ENCODE measurements around the gene EXOC6B. TPM values are rescaled to one million over a fixed set of nuclear protein-coding genes. Genes with fewer than 3 reads are reported as not detected.

EXOC6B gene
- total RNA-seq, 1 donor: 40.2 TPM

DNA sequence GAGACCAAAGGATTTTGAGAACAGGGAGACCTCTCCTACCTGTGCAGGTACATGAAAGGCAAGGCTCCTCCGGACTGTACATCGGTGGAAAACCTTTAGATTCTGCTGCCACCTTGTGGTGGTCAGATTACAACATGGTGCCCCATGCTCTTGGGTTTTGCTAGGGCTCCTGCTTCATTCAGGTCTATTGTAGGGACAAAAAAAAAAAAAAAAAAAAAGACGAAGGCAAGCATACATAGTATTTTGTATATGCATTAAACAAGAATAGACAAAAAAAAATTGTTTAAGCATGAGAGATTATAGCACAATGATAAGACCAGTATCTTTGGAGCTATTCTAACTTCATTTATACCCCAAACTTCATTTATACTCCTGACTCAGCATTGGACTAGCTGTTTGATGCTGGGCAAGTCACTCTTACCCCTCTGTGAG is 34.0 kb upstream of the EXOC6B start:
- no peak overlapping the region for H3K4me3 ChIP-seq (ENCODE audit: low read depth, low read length)
- DNase-seq (ENCODE audit: low read depth): peak; percentile 68
- TF ChIP-seq, protein P1, sequence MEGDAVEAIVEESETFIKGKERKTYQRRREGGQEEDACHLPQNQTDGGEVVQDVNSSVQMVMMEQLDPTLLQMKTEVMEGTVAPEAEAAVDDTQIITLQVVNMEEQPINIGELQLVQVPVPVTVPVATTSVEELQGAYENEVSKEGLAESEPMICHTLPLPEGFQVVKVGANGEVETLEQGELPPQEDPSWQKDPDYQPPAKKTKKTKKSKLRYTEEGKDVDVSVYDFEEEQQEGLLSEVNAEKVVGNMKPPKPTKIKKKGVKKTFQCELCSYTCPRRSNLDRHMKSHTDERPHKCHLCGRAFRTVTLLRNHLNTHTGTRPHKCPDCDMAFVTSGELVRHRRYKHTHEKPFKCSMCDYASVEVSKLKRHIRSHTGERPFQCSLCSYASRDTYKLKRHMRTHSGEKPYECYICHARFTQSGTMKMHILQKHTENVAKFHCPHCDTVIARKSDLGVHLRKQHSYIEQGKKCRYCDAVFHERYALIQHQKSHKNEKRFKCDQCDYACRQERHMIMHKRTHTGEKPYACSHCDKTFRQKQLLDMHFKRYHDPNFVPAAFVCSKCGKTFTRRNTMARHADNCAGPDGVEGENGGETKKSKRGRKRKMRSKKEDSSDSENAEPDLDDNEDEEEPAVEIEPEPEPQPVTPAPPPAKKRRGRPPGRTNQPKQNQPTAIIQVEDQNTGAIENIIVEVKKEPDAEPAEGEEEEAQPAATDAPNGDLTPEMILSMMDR (IDR thresholded peaks at IDR 0.05; ENCODE audit: insufficient read depth, low read depth, low read length): peak; percentile 72

DNA sequence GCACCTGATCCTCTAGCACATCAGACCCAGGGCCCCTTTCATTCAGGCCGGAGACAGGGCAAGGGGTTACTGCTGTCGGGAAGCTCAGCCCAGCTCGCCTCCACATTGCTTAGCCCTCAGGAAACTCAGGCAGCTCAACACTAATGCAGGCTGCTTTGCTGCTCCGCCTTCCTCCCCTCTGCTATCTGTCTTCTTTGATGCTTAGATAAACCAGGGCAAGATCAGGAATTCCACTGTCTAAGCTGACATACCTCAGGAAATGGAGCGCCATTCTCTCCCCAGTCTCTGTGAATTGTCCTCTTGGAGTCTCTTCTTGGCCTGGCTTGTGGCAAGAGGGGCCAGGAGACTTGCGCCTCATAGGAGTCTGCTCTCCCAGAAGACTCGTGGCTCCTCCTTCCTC is 25.5 kb upstream of the EXOC6B start:
- no peak for DNase-seq (ENCODE audit: low read depth)
- H3K4me3 ChIP-seq (ENCODE audit: low read depth, low read length): no peak overlapping the region
- TF ChIP-seq, protein P1 (IDR thresholded peaks at IDR 0.05; ENCODE audit: insufficient read depth, low read depth, low read length): no peak

GRCh38 chr2:72849138-72849462 is 23.3 kb upstream of the EXOC6B start:
- TF ChIP-seq, protein P1 (IDR thresholded peaks at IDR 0.05; ENCODE audit: insufficient read depth, low read depth, low read length): no peak
- H3K4me3 ChIP-seq (ENCODE audit: low read depth, low read length): no peak overlapping the region
- DNase-seq (ENCODE audit: low read depth): no peak

DNA sequence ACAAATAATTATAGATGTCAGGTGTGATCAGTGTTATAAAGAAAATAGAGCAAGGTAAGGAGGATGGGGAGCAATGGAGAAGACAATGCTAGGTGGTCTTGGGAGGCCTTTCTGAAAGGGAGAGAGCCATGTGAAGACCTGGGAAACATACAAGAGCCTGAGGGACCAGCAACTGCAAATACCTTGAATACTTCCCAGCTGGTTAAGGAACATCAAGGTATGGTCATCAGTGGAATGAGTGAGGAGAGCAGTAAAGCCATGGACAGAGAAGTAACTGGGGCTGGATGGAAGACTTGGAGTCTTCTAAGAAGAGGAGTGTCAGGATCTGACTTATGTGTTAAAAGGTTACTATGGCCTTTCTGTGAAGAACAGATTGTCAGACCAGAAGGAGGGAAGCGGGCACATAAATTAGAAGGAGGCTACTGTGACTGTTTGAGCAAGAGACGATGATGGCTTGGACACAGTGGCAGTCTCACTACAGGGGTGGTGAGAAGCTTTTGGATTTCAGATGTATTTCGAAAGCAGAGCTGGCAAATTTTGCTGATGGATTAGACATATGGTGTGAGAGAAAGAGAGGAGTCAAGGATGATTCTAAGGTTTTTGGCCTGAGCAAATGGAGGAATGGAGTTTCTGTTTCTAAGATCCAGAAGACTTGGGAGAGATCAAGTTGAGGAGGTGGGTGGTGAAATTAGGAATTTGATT is 22.8 kb upstream of the EXOC6B start:
- no peak overlapping the region for H3K4me3 ChIP-seq (ENCODE audit: low read depth, low read length)
- DNase-seq (ENCODE audit: low read depth): no peak
- TF ChIP-seq, protein P1 (IDR thresholded peaks at IDR 0.05; ENCODE audit: insufficient read depth, low read depth, low read length): no peak

GRCh38 chr2:72847534-72848315 is 21.9 kb upstream of the EXOC6B start:
- TF ChIP-seq, protein P1 (IDR thresholded peaks at IDR 0.05; ENCODE audit: insufficient read depth, low read depth, low read length): no peak
- DNase-seq (ENCODE audit: low read depth): peak; percentile 33
- H3K4me3 ChIP-seq (ENCODE audit: low read depth, low read length): no peak overlapping the region

DNA sequence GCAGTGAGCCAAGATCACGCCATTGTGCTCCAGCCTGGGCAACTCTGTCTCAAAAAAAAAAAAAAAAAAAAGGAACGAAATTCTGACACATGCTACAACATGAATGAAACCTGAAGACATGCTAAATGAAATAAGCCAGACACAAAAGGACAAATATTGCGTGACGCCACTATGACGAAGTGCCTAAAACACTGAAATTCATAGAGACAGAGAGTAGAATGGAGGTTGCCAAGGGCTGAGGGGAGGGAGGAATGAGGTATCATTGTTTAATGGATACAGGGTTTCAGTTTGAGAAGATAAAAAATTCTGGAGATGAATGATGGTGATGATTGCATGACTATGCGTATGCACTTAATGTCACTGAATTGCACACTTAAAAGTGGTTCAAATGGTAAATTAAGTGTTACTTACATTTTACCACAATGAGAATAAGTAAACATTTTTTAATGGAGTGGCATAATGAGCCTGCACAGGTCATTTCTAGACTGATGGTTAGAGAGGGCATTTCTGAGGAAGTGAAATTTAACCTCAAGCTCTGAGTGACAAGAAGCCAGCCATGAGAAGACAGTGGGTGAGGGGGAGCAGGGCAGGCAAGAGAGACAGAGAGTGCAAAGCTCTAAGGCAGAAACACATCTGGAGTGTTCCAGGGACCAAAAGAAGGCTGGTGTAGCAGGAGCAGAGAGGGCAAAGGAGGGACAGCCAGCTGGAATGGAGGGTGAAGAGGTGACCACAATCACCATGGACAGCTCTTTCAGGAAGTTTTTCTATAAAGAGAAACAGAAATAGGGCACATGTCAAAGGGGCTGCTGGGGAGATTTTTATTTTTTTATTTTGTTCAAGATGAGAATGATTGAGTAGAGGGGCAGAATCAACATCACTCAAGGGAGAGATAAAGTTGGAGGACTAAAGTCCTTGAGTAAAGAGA is 20.6 kb upstream of the EXOC6B start:
- DNase-seq (ENCODE audit: low read depth): no peak
- no peak overlapping the region for H3K4me3 ChIP-seq (ENCODE audit: low read depth, low read length)
- TF ChIP-seq, protein P1 (IDR thresholded peaks at IDR 0.05; ENCODE audit: insufficient read depth, low read depth, low read length): no peak
